HG03095 (cell line): ENCODE results near the gene LYPD6B.

Experiments used
- ATAC-seq: cut with Tn5 transposase; IDR thresholded peaks from one replicate; pipeline ENCODE4 v1.9.1; 2021; ENCODE audit warnings: moderate library complexity; ENCODE audit not compliant: unreplicated experiment

The LYPD6B gene

GRCh38 chr2:149101818-149102217 lies 63.3 kb downstream of the LYPD6B start:
- no peak for ATAC-seq

DNA sequence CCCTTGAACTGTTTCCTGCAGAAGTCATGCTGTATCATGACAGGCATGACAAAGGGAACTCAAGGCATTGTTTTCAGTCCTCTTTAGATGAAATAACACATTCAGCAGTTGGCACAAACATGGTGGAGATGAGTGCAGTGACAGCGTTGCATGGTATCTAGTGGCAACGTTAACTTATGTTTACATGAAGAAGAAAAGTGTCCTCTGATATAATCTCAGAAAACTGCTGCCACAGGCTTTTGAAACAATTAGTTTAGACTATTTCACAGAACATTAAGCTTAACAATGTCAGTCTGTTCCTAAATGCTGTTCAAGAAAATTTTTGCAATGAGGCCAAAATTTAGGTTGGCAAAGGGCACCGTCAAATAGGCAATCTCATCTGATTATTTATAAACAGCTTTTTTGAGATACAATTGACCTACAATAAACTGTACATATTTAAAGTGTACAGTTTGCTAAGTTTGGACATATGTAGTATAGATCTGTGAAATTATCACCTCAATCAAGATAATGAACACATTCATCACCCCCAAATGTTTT lies 64.7 kb downstream of the LYPD6B start:
- no peak for ATAC-seq

- no peak for ATAC-seq
Observed at GRCh38 chr2:149104221-149104620, 65.7 kb downstream of the LYPD6B start.

DNA sequence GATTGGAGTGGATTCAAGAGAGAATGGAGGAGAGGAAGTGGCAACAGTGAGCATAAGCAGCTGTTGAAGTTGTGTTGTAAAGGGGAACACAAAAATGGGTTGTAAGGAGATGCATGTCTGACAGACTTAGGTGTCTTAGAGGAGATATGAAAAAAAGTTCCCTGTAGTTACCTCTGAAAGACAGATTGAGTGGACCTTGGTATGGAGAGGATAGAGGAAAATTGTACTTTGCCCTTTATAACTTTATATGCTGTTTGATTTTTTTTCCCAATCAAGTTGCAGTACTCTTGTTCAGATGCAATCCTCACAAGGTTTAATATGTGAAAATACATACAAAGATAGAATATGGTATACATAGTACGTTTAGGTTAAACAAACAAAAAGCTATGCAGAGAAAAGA lies 73.6 kb downstream of the LYPD6B start:
- ATAC-seq, result no peak

DNA sequence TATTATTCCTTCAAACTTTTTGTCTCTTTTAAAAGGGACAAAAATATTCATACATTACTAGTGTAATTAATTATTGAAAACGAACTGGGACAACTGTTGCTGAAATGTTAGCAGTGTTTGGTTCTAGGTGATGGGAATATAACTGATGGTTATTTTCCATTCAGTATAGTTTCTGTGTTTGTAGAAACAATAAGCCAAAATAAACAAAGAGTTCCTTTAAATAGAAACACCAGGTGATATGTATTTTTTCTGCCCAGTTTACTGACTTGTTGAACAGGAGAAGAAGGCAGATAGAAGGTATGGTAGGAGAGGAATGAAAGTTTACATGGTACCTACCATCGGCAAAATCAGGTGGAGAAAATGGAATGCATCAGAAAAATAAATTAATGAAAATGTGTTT lies 74.2 kb downstream of the LYPD6B start:
- ATAC-seq, result no peak

GRCh38 chr2:149115781-149116180 lies 77.3 kb downstream of the LYPD6B start:
- ATAC-seq, result no peak

- ATAC-seq, result no peak
Observed at GRCh38 chr2:149119368-149119767, 80.9 kb downstream of the LYPD6B start.

DNA sequence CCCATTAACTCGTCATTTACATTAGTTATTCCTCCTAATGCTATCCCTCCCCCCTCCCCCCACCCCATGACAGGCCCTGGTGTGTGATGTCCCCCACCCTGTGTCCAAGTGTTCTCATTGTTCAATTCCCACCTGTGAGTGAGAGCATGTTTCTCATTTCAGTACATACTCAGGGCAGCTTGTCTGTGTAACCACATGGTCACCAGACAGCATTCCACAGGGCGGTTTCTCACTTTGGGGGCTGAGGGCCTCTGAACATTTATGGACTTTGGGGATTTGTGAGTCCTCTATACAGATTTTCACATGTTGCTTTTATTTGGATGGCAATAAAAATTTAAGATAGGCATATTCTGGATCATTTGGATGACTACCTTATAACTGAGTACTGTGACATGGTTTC lies 84.0 kb downstream of the LYPD6B start:
- no peak for ATAC-seq

- no peak for ATAC-seq
Observed at GRCh38 chr2:149125031-149125725, 86.7 kb downstream of the LYPD6B start.

GRCh38 chr2:149129433-149129832 lies 90.9 kb downstream of the LYPD6B start:
- no peak for ATAC-seq

- ATAC-seq, result no peak
Observed at GRCh38 chr2:149132339-149132738, 93.8 kb downstream of the LYPD6B start.

DNA sequence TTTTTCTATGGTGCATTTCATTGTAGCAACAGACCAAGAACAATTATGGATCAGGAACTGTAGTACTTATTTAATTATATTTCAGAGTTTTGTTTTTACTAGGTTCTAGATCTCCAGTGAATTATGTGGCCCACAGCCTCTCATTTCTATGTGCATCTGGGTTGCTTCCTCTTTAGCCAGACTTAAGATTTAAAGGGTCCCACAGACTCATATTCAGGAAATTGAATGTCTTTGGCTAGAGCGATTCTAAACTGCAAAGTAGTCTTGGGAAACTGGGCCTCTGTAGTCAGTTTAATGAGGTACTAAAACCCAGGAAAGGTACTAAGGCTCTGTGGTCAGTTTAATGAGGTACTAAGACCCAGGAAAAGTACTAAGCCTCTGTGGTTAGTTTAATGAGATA lies 94.4 kb downstream of the LYPD6B start:
- no peak for ATAC-seq

GRCh38 chr2:149134335-149134923 lies 95.9 kb downstream of the LYPD6B start:
- no peak for ATAC-seq

GRCh38 chr2:149136111-149136510 lies 97.6 kb downstream of the LYPD6B start:
- no peak for ATAC-seq

DNA sequence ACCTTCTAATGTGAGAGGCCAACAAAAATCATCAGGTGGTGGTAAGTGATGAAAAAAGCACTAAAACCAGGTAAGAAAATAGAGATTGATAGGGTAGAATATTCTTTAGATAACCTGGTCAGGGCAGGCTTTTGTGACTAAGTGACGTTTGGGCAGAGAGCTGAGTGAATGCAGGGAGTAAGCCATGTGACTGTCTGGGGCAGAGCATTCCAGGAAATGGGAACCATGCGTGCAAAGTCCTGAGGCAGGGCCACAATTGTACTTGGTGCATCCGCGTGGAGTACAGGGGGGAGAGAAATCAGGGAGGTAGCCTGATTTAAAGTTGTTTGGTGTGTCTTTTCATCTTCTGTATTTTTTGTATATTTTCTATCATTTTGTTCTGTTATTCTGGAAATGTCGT lies 102.5 kb downstream of the LYPD6B start:
- ATAC-seq, result no peak

DNA sequence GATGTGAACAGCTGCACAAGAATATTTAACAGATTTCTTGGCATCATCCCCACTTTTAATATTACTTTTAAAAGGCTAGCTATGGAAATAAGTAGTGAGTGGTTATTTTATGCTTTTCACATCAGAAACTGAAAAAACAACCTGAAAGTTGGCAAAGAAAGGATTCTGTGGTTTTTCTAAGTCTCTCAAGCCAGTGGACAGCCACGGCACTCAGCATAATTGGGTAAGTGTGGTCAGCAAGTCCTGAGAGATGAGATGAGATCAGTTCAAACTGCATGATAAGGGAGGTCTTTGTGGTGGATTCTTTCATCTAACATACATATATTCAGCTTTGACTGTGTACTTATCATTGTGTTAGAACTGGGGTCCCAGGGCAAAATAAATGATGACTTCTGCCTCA lies 105.2 kb downstream of the LYPD6B start:
- ATAC-seq, result no peak

DNA sequence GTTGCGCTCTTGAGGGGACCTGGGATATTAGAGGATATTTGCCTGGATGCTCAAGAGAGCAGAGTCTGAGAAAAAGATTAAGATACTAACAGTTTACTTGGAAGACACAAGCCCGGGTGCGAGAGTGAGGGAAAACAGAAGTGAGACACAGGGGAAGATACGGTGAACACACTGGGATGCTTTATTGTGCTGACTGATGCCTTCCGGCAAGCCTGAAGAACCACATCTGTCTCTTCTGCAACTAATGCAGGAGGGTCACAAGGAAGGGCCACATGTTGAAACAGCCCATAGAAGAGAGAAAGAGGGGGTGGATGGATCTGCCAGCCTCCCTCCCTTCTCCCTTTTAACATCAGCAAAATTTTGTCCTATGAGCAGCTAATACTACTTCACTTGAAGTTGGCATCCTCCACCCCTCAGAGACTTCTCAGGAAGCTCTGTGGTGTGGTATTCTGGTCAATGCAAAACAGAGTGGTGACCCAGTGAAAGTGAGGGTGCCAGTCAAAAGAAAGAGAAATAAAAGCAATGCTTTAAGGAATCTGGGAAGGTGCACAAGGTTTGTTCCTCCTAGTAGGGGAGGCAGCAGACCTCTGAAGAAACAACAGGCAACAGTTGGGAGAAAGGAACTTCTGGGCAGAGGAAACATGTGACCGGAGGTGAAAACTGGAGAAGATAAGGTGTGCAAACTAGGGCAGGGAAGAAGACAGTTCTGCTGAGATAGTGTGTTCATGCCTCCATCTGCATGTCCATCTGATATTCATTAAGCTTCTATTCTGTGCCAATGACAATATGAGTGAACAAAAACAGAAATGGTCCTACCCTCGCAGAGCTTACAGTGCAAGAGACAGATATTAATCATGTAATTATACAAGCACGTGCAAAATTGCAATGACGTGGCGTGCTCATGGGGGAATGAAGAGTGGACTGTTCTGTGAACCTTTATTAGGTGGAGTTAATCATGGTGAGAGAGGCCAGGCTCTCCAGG lies 107.1 kb downstream of the LYPD6B start:
- ATAC-seq, result no peak

DNA sequence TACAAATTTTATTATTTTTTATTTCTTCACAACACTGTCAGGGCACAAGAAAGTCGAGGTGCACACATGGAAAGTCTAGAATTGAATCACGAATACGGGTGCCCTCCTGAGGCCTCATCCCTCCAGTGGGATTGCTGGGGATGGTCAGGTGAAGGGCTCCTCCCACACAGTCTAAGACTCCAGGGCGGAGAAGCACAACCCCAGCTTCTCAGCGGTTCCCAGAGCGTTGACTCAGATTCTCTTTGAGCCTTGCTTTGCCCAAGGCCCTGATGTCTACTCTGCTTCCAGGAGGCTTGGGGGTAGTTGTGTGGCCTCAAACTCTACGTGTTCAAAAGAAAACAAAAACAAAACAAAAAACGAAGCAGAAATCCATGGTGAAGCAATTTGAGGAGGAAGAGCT lies 108.4 kb downstream of the LYPD6B start:
- ATAC-seq, result no peak

DNA sequence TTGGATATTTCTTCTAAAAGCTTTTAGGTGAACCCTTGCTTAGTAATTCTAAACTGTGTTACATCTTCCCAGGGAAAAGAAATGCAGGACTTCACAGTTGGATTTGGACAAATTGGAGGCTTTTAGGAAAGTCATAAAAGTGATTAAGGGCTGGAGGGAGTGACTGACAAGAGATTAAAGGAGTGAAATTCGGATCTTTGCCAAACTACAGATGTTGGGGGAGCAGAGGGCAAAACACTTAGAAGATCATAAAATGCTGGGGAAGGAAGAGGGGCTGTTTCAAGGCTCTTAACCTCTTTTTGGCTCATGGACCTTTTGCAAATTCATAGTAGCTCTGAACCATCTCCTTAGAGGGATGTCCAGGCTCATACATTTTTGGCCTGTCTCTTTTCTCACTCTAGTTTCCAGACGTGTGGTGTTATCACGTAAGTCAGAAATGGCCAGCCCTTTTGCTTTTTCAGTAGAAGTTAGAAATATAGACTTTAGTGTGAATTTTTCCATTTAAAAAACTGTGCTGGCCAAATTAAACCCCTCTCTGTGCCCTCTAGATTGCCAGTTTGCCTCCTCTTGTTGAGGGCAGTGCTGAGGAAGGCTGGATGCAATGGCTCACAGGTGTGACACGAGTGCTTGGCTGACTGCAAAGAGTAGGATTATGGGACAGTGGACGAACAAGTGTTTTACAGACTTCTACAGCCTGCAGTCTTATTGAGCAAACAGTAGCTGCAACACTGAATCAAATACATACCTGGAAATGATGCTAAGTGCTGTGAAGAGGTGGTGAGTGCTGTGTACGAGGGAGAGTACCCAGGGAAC lies 109.9 kb downstream of the LYPD6B start:
- ATAC-seq, result no peak

DNA sequence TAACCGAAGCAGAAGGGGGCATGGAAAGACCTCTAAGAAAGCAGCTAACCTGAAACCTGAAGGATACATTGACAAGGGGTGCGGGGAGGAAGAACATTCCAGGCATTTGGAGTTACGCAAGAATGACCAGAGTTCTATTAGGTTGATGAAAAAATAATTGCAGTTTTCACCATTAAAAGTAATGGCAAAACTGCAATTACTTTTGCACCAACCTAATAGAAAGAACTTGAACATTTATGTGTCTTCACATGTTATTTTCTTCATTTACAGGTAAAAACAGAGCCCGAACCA lies 110.5 kb downstream of the LYPD6B start:
- no peak for ATAC-seq

GRCh38 chr2:149152469-149152953 lies 114.0 kb downstream of the LYPD6B start:
- ATAC-seq, result no peak
